ENCODE measurements around the gene MFNG.
A peak's percentile ranks its signal among the peaks of the same experiment; 100 is the strongest.

MFNG gene

GRCh38 chr22:37492428-37493344, 6.5 kb upstream of the MFNG start:
- peak; percentile 47 for DNase-seq

DNA sequence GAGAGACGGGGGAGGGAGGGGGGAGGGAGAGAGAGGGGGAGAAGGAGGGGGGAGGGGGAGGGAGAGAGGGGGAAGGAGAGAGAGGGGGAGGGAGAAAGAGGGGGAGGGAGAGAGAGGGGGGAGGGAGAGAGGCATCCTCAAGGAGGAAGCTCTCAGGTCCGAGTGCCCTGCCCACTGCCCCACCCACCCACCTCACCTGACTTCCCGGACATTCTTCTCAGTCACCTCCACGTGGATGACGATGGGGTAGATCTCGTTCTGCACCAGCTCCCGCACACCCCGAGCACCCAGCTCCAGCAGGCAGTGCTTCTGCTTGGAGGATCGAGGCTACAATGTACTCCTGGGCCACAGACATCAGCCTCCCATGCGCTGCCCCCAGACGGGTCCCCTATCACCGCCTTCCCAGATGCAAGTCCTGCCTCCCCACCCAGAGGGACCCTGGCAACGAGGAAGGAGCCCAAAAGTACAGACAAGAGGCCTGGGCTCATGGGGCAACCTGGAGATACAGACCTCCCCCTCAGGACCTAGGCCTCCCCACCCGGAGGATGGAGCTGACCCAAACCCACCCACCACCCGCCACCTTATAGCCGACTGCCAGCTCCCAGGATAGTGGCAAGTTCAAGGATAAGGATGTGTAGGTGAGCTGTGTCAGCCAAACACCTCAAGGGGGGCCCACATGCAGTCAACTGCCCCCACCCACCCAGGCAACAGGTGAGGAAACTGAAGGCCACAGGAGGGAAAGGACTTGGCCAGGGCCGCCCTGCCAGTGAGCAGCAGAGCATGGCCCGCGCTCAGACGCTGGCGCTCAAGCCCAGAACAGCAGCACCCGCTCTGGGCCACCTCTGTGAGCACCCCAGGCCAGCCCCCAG, 5.6 kb upstream of the MFNG start:
- no peak for DNase-seq

GRCh38 chr22:37491106-37491505, 4.9 kb upstream of the MFNG start:
- DNase-seq: no peak

GRCh38 chr22:37489983-37490382, 3.8 kb upstream of the MFNG start:
- no peak for DNase-seq

DNA sequence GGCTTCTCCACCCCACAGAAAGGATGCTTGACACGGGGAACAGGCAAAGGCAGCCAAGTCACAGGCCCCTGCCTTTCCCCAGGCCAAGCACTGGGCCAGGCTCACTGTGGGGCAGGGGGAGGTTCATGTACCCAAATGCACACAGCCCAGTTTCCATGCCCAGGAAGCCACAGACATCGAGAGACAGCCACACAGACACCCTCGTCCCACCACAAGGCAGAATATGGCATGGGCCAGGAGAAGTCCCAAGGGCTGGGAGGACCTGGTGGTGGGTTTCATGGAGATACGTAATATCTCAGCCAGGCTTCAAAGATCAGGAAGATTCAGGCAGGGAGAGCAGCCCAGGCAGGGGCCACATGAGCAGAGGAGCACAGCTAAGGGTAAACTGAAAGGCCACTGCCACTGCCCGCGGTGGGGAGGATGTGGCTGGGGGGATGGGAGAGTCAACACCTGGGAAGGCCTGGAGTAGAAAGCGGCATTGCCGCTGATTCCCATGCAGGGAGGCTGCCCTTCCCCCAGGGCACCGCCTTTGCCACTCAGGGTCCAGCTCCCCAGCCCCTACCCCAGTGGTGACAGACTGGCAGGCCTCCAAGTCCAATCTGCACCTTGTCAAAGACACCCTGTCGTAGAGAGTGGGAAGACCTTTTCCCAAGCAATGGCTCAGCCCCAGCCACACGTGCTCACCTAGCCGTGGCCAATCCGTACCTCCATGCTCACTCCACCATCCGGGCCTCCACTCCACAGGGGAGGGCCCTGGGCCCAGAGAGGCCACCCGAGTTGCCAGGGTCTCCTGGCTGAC, 2.4 kb upstream of the MFNG start:
- no peak for DNase-seq

DNA sequence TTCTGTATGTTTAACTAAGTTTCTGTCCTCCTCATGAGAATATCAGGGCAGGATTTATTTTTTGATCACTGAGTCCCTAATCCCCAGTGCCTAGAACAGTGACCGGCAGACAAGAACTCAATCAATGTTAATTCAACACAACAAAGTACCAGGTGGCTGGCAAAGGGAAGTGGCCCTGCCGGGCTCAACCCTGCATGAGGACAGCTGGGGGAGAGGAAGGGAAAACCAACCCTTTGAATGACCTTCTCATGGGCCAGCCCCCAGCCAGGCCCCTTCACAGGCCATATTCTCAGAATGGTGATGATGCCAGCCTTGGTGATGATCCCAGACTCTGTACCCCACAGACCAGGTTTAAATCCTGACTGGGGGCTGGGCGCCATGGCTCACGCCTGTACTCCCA, 1.4 kb upstream of the MFNG start:
- no peak for DNase-seq

DNA sequence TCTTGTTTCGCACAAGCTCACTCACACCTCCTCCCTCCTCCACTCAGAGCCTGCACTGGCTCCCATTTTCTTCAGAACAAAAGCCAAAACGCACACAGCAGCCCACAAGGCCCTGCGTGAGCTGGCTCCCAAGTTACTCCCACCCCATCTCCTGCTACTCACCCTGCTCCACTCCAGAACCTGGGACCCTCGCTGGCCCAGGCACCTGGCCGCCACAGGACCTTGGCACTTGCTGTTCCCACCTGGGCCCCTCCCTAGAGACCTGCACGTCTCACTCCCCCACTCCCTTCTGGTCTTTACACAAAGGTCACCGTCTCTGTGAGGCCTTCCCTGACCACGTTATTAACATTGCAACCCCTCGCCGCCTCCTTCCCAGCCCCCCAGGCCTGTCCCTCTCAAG, 945 bp upstream of the MFNG start:
- DNase-seq: no peak

DNA sequence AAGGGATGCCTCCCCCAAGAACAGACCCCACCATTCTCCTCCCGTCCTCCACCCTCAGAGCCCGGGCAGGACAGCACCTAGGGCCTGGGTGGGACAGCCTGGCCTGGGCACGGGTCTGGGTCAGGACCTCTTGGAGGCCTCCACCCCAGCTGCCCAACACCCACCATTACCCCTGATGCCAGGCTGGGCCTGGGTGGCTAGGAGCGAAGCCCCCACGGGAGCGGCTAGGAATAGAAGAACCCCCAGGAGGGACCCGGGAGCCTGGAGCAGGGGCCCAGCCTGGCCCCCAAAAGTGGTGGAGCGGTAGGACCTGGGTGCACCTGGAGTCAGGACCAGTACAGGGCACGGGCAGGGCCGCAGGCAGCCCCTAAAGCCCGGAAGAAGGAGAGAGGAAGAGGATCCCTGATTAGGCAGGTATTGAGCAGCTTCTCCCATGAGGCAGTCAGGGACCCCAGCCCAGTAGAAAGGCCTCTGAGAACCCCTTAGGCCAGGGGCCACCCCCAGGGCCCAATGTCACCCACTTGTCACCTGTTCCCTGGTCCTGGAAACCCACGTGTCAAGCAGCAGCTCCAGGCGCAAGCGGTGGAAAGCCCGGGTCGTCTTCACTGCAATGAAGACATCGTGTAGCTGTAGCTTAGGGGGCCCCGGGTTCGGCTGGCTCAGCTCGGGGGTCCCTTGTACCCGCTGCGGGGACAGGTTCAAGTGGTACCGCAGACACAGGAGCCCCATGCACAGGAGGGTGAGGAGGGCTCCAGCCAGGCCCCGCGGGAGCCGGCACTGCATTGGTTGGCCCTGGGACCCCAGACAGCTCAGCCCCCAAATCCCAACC, 575 bp downstream of the MFNG start:
- no peak for DNase-seq

DNA sequence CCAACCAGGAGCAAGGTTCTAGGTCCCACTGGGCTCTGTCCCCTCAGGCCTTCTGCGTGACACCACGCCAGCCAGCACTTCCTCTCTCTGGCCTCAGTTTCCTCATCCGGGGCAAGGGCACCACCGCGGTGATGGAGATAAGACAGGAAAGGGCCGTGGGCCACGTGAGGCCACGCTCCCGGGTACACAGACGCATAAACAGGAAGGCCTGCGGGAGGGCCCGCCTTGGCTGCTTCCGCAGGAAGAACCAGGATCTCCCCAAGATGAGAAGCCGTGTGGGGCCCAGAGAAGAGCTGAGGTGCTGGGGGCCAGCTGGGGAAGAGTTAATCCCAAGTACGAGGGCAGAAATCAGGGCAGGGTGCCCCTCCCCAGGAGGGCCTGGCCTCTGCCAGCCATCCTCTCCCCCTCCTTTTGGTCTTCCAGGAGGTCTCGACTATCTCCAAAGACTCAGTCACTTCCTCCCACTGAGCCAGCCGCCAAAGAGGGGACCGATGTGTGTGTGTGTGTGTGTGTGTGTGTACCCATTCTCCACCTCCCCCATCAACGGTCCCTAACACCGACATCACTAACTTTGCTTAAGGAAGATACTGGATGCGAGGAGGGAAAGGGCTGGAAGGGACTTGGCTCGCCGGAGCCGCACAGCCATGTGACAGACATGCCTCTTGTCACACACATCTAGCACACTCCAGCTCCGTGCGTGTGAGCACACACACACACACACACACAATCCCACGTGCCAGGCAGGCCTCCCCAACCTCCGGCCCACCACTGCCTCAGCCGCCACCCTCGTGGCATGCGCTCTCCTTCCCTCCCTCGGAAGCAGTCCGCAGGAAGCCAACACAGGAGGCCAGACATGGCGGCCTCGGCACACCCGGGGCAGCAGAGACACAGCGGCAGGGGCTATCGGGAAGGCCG, 1.4 kb downstream of the MFNG start:
- DNase-seq: peak; percentile 83

DNA sequence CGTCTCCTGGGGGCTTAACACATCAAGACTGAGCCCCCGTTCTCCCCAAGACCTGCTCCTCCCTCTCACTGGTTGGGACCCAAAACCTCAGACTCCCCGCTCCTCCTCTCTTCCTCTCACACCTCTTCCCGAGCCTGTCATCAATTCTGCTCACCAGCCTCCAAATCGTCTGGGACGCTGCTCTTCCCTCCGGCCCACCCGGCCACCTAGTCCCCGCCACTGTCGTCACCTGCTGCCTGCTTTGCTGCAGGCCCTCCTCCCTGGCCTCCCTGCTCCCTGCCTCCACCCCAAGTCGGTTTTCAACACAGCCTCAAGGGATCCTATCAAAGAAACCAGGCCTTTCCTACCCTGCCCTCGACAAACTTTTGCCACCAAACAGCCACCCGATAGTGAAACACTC, 3.1 kb downstream of the MFNG start:
- DNase-seq: no peak

GRCh38 chr22:37482244-37482643, 3.9 kb downstream of the MFNG start:
- DNase-seq: no peak

DNA sequence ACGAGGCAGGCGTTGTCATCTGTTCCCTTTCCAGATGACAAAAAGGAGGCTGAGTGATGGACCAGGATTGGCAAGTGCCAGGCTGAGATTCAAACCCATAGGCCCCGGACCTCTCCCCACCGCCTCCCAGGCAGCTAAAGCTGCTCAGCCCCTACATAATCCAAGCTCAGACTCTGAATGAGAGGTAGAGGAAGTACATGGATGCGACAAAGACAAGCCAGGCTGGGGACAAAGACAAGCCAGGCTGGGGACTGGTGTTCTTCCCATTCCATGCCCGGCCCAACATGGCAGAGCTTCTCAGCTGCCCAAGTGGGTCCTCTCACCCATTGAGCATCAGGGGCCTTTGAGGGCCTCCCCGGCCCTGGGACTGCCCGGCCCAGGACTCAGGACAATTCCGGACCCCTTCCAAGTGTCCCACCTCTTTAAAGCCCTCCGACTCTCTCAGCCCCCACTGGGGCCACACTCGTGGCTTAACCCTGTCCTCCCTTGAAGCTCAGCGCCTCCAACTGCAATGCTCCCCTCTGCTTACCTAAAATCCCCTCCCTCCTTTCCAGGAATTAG, 4.8 kb downstream of the MFNG start:
- no peak for DNase-seq

GRCh38 chr22:37480387-37481346, 5.5 kb downstream of the MFNG start:
- no peak for DNase-seq

DNA sequence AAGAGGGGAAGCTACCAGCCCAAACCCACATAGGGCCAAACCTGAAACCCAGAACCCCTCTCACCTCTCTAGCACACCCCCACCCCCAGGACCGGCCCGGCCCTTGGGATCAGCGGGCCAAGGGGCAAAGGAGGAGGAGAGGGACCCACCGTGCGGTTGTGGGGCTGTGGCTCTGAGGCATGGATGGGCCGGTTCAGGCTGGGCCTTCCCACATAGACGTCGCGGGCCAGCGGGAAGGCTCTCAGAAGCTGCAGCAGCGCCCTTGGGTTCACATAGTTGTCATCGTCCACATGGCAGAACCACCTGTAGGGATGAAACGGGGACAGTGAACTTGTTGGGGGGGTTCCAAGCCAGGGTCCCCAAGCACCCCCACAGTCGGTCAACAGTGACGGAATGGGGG, 7.0 kb downstream of the MFNG start:
- no peak for DNase-seq

- DNase-seq: no peak
Observed at GRCh38 chr22:37476389-37477329, 9.5 kb downstream of the MFNG start.

GRCh38 chr22:37474447-37475090, 11.6 kb downstream of the MFNG start:
- DNase-seq: no peak

DNA sequence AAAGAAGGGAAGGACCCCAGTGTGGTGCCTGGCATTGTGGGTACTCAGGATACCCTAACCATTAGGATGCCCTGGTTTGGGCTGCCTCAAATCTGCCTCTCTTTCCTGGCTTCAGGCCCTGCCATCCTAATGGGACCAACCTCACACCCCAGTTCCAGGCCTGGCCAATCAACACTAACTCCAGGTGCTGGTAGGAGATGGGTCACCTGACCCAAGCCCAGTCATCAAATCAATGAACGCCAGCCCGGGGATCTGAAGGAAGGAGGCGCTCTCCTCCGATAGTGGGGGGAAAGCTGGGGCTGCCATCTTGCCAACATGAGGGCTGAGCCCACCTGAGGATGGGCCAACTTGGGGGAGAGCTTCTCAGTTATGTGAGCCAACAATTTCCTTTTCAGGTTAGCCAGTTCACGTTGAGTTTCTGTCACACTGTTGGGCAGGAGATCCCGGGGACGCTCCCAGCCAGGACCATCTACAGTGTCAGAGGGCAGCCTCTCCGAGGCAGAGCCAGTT, 12.7 kb downstream of the MFNG start:
- DNase-seq: no peak

All from activated gamma-delta T cell treated with Interleukin-2 at 50 U/mL for 16 hours (primary cell).